Measurements from ENCODE around the gene ADAMTS14.

GRCh38 chr10:70629338-70629737 is 43.0 kb upstream of the ADAMTS14 start:
- TF ChIP-seq, protein P1, sequence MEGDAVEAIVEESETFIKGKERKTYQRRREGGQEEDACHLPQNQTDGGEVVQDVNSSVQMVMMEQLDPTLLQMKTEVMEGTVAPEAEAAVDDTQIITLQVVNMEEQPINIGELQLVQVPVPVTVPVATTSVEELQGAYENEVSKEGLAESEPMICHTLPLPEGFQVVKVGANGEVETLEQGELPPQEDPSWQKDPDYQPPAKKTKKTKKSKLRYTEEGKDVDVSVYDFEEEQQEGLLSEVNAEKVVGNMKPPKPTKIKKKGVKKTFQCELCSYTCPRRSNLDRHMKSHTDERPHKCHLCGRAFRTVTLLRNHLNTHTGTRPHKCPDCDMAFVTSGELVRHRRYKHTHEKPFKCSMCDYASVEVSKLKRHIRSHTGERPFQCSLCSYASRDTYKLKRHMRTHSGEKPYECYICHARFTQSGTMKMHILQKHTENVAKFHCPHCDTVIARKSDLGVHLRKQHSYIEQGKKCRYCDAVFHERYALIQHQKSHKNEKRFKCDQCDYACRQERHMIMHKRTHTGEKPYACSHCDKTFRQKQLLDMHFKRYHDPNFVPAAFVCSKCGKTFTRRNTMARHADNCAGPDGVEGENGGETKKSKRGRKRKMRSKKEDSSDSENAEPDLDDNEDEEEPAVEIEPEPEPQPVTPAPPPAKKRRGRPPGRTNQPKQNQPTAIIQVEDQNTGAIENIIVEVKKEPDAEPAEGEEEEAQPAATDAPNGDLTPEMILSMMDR (conservative IDR thresholded peaks at IDR 0.05; ENCODE audit: low read depth, low read length): no peak
- TF ChIP-seq EZH2 (IDR thresholded peaks at IDR 0.05; ENCODE audit: low read length, unreplicated experiment): no peak

Measured in PC-3 (cell line).